Panc1 (cell line): Measurements from ENCODE around the gene EIPR1.

Source experiments
- CTCF ChIP-seq: fragments of 450-650 bp; IDR thresholded peaks from 2 replicates; pipeline ENCODE4 v1.5.1; 2017; ENCODE audit warnings: mild to moderate bottlenecking
- SIN3A ChIP-seq: IDR thresholded peaks from 2 replicates; pipeline ENCODE4 v1.6.1; 2012; ENCODE audit warnings: low read depth, mild to moderate bottlenecking, low read length, moderate library complexity, borderline replicate concordance; ENCODE audit not compliant: insufficient read depth

- TF ChIP-seq SIN3A (no peak), CTCF (no peak)
Observed at GRCh38 chr2:3151153-3151918, 226.3 kb downstream of the EIPR1 start.
